SU-DHL-6 (cell line): ENCODE data around the gene TMEM231.

ENCODE experiments used
- H2AFZ ChIP-seq: fragments of 200-600 bp; sonication (generic); 2 replicates; pipeline ENCODE4 v1.6.1; 2014; ENCODE audit warnings: low read depth, mild to moderate bottlenecking, moderate library complexity, mixed read lengths, antibody characterized with exemption, low read length; ENCODE audit not compliant: severe bottlenecking
- H3F3A ChIP-seq: fragments of 200-600 bp; shearing (Covaris generic); 2 replicates; pipeline ENCODE4 v1.6.0; 2016; ENCODE audit warnings: antibody characterized with exemption, mild to moderate bottlenecking; ENCODE audit not compliant: insufficient read depth
- H3K27ac ChIP-seq: fragments of 200-600 bp; sonication (generic); 2 replicates; pipeline ENCODE4 v1.5.1; 2016; ENCODE audit warnings: low read depth, mild to moderate bottlenecking, low read length, moderate library complexity, mixed read lengths
- H3K27me3 ChIP-seq: fragments of 200-600 bp; sonication (generic), shearing (Covaris generic); 2 replicates; pipeline ENCODE4 v1.6.0; 2014; ENCODE audit warnings: mild to moderate bottlenecking, low read length
- H3K36me3 ChIP-seq: fragments of 200-600 bp; sonication (generic); 2 replicates; pipeline ENCODE4 v1.6.1; 2014; ENCODE audit warnings: mild to moderate bottlenecking, low read length, mixed read lengths
- H3K4me2 ChIP-seq: fragments of 300-600, 200-600 bp; shearing (Covaris generic), sonication (generic); 2 replicates; pipeline ENCODE4 v1.6.0; 2014; ENCODE audit warnings: low read length, low read depth, mild to moderate bottlenecking; ENCODE audit not compliant: poor library complexity, severe bottlenecking
- H3K4me3 ChIP-seq: fragments of 200-600 bp; sonication (generic); 2 replicates; pipeline ENCODE4 v1.5.1; 2014; ENCODE audit warnings: antibody characterized with exemption, low read length, mild to moderate bottlenecking, mixed read lengths; ENCODE audit not compliant: insufficient read depth, poor library complexity, severe bottlenecking
- H3K79me2 ChIP-seq: fragments of 200-600 bp; sonication (generic); 2 replicates; pipeline ENCODE4 v1.6.1; 2014; ENCODE audit warnings: mild to moderate bottlenecking, low read length, moderate library complexity; ENCODE audit not compliant: insufficient read depth
- H3K9ac ChIP-seq: fragments of 200-600 bp; sonication (generic); 2 replicates; pipeline ENCODE4 v1.7.0; 2014; ENCODE audit warnings: mild to moderate bottlenecking, low read length
- H3K9me2 ChIP-seq: fragments of 200-600 bp; sonication (generic); replicated peaks from 2 replicates; pipeline ENCODE4 v1.6.1; 2014; ENCODE audit warnings: low read length; ENCODE audit not compliant: insufficient read depth
- H3K9me3 ChIP-seq: fragments of 200-600 bp; sonication (generic); 2 replicates; pipeline ENCODE4 v1.6.1; 2014; ENCODE audit warnings: low read length, mixed read lengths; ENCODE audit not compliant: insufficient read depth
- H4K20me1 ChIP-seq: fragments of 200-600 bp; sonication (generic); 2 replicates; pipeline ENCODE4 v1.6.1; 2014; ENCODE audit warnings: low read depth, mild to moderate bottlenecking, antibody characterized with exemption, low read length, moderate library complexity, mixed read lengths
- EZH2phosphoT487 ChIP-seq: fragments of 200-600 bp; sonication (generic), shearing (Covaris generic); conservative IDR thresholded peaks from 2 replicates; pipeline ENCODE4 v1.6.1; 2018; ENCODE audit warnings: mild to moderate bottlenecking, antibody characterized with exemption, low read length, moderate library complexity, mixed read lengths
- TF ChIP-seq, protein P1 (sequence below): fragments of 200-600 bp; sonication (generic); IDR thresholded peaks from one replicate; pipeline ENCODE4 v1.5.1; 2017; ENCODE audit warnings: antibody characterized with exemption, mild to moderate bottlenecking, low read length, moderate library complexity; ENCODE audit not compliant: insufficient read depth, poor library complexity, severe bottlenecking

TMEM231 gene

DNA sequence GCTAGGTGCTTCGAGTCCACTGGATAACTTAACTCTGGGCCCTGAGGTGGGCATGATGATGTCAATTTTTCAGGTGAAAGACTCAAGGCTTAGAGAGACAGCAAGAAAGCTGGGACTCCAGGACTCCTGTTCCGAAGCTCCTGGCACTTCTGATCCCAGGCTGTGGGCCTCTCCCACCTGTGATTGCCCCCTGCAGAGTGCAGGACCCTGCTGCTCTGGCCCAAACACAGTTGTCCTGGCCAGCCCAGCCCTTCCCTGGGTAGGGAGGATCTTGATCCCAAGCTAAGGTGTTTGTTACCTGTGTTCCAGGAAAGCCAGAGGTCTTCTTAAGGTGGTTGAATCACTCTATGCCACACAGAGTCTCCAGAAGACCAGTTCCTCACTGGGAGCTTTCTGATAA, 23.3 kb downstream of the TMEM231 start:
- TF ChIP-seq, protein P1, sequence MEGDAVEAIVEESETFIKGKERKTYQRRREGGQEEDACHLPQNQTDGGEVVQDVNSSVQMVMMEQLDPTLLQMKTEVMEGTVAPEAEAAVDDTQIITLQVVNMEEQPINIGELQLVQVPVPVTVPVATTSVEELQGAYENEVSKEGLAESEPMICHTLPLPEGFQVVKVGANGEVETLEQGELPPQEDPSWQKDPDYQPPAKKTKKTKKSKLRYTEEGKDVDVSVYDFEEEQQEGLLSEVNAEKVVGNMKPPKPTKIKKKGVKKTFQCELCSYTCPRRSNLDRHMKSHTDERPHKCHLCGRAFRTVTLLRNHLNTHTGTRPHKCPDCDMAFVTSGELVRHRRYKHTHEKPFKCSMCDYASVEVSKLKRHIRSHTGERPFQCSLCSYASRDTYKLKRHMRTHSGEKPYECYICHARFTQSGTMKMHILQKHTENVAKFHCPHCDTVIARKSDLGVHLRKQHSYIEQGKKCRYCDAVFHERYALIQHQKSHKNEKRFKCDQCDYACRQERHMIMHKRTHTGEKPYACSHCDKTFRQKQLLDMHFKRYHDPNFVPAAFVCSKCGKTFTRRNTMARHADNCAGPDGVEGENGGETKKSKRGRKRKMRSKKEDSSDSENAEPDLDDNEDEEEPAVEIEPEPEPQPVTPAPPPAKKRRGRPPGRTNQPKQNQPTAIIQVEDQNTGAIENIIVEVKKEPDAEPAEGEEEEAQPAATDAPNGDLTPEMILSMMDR = no peak
- TF ChIP-seq EZH2phosphoT487 = no peak
- Histone ChIP-seq H3K9me2 (no peaks in the 10 kb centered on the region), H3K4me2 (no peak overlapping the region), H3K9me3 (no peaks in the 10 kb centered on the region), H3K27me3 (no peaks in the 10 kb centered on the region), H3K4me3 (no peak overlapping the region), H3K9ac (no peak overlapping the region), H3F3A (no peaks in the 10 kb centered on the region), H2AFZ (no peak overlapping the region), H4K20me1 (no peaks in the 10 kb centered on the region), H3K27ac (no peak overlapping the region), H3K79me2 (no peaks in the 10 kb centered on the region), H3K36me3 (no peaks in the 10 kb centered on the region)

DNA sequence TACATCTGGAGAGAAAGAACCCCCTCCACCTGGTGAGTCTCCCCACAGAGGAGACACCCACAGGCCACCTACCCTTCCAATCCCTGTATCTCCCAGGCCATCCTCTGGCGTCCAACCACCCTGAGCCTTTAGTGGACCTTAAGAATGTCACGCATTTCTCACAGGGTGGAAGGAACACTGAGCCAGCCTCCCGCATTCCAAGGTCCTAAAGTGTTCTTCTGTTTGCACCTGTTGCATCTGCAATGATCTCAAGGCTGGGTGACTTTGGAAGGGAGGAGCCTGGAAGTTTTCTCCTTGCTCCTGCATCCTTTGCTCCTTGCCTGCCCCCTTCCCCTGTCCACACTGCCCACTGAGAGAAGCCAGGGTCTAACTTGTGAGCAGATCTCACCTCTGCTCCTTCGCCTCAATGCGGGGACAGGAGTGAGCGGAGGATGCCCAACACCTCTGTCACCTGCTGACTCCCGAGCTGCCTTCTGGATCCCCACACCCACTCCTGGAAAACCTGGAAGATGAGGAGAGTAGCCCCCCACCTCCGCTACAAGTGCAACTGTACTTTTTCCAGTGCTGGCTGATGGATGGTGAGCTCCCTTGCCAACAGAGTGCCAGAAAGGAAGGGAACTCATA, 23.8 kb downstream of the TMEM231 start:
- H3K27me3 ChIP-seq = no peaks in the 10 kb centered on the region

DNA sequence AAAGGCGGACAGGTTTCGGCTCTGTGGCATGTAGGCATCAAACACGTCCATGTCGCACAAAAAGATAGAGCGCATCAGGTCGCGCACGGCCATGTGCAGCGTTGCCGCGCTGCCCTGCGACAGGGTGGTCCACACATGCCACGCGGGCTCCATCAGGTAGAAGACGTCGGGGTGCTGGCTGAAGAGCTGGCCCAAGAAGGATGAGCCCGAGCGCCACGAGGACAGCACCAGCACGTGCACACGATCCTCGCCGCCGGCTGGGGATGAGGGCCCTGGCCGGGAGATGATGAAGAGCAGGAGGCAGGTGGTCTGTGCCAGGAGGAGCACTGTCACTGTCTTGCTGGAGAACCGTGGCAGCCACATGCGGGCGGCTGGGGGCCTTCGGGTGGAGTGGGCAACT, 26.1 kb downstream of the TMEM231 start:
- H3K79me2 ChIP-seq = no peaks in the 10 kb centered on the region
- H2AFZ ChIP-seq = no peak overlapping the region
- H3K27ac ChIP-seq = no peak overlapping the region
- no peak overlapping the region for H3K4me2 ChIP-seq
- TF ChIP-seq EZH2phosphoT487 = no peak
- H3K9ac ChIP-seq = no peak overlapping the region
- H3K27me3 ChIP-seq = no peaks in the 10 kb centered on the region
- H3K9me3 ChIP-seq = no peaks in the 10 kb centered on the region
- H3K9me2 ChIP-seq = no peaks in the 10 kb centered on the region
- H3F3A ChIP-seq = no peaks in the 10 kb centered on the region
- H4K20me1 ChIP-seq = no peaks in the 10 kb centered on the region
- H3K36me3 ChIP-seq = no peaks in the 10 kb centered on the region
- H3K4me3 ChIP-seq = no peak overlapping the region

More for the DNA sequence above, 23.8 kb downstream of the TMEM231 start:
- no peak overlapping the region for H3K4me2 ChIP-seq
- H3K79me2 ChIP-seq = no peaks in the 10 kb centered on the region
- H4K20me1 ChIP-seq = no peaks in the 10 kb centered on the region
- TF ChIP-seq, protein P1 = no peak
- no peak for TF ChIP-seq EZH2phosphoT487
- no peak overlapping the region for H3K9ac ChIP-seq
- H3F3A ChIP-seq = no peaks in the 10 kb centered on the region
- no peaks in the 10 kb centered on the region for H3K9me2 ChIP-seq
- H3K9me3 ChIP-seq = no peaks in the 10 kb centered on the region
- H2AFZ ChIP-seq = no peak overlapping the region
- H3K27ac ChIP-seq = no peak overlapping the region
- H3K4me3 ChIP-seq = no peak overlapping the region
- no peaks in the 10 kb centered on the region for H3K36me3 ChIP-seq

DNA sequence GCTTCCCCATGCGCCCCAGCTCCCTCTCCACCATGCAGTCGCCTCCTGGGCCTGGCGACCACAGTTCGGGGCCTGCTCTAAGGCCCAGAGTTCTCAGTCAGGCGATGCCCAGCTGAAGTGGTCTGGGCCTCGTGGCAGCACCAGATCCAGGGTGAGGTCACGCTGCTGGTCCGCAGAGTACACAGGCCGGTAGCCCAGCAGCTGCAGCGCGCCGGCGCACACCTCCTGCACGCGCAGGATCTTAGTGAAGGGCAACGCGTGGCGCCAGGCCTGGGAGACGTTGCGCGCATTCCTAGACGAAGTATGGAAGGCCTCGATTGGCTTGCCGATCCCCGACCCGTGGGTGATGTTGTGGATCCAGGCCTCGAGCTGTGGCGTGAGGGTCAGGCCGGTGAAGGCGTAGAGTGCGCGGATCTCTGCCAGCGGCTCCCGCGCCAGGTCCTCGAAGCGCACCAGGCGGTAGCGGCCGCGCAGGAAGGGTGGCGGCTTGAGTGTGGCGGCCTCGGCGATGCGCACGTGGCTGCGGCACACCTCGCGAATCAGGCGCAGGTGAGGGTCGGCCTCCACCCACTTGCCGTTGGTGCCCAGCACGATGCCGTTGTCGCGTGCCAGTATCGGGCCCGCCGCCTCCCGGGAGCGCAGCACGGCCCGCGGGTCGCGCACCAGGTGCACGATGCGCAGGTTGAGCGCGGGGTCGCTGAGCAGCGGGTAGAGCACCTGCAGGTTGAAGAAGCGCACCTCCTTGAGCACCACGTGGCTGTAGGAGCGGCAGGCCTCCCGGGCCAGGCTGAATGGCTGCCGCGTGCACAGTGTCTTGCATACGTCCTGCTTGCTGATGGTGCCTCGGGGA, 26.8 kb downstream of the TMEM231 start:
- Histone ChIP-seq H3K27me3 (no peaks in the 10 kb centered on the region), H3K4me3 (no peak overlapping the region), H4K20me1 (no peaks in the 10 kb centered on the region), H3K27ac (no peak overlapping the region), H3K9me3 (no peaks in the 10 kb centered on the region), H3K9me2 (no peaks in the 10 kb centered on the region), H3F3A (no peaks in the 10 kb centered on the region), H3K4me2 (no peak overlapping the region), H2AFZ (no peak overlapping the region), H3K36me3 (no peaks in the 10 kb centered on the region), H3K9ac (no peak overlapping the region), H3K79me2 (no peaks in the 10 kb centered on the region)
- TF ChIP-seq EZH2phosphoT487 = no peak
- TF ChIP-seq, protein P1 = no peak
